ENCODE data around the gene CD52.

DNA sequence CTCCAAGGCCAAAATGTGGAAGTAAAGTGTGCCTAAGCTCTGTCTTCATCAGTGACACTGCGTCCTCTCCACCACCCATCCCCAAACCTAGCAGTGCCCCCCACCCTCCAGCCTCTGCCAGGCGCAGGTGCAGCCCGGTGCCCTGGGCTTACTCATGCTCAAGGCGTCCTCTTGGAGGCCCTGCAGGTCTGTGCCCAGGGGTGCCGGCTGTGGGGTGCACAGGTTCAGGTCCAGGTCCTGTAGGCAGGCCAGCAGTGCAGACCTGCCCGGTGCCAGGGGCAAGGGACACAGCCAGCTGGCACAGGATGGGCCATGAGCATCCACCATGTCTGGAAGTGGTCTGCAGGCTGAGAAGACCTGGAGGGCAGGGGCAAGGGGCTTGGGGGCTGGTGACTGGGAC is 49.7 kb downstream of the CD52 start:
- TF ChIP-seq, protein P1, sequence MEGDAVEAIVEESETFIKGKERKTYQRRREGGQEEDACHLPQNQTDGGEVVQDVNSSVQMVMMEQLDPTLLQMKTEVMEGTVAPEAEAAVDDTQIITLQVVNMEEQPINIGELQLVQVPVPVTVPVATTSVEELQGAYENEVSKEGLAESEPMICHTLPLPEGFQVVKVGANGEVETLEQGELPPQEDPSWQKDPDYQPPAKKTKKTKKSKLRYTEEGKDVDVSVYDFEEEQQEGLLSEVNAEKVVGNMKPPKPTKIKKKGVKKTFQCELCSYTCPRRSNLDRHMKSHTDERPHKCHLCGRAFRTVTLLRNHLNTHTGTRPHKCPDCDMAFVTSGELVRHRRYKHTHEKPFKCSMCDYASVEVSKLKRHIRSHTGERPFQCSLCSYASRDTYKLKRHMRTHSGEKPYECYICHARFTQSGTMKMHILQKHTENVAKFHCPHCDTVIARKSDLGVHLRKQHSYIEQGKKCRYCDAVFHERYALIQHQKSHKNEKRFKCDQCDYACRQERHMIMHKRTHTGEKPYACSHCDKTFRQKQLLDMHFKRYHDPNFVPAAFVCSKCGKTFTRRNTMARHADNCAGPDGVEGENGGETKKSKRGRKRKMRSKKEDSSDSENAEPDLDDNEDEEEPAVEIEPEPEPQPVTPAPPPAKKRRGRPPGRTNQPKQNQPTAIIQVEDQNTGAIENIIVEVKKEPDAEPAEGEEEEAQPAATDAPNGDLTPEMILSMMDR (IDR thresholded peaks at IDR 0.05): no peak
- no peak for TF ChIP-seq SMC3 (IDR thresholded peaks at IDR 0.05; ENCODE audit: low read depth, low read length)
- TF ChIP-seq, protein P2, sequence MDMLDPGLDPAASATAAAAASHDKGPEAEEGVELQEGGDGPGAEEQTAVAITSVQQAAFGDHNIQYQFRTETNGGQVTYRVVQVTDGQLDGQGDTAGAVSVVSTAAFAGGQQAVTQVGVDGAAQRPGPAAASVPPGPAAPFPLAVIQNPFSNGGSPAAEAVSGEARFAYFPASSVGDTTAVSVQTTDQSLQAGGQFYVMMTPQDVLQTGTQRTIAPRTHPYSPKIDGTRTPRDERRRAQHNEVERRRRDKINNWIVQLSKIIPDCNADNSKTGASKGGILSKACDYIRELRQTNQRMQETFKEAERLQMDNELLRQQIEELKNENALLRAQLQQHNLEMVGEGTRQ (IDR thresholded peaks at IDR 0.05; ENCODE audit: borderline replicate concordance, low read depth, low read length): no peak
- TF ChIP-seq RXRA (IDR thresholded peaks at IDR 0.05; ENCODE audit: borderline replicate concordance, low read depth): no peak
- TF ChIP-seq, protein P3, sequence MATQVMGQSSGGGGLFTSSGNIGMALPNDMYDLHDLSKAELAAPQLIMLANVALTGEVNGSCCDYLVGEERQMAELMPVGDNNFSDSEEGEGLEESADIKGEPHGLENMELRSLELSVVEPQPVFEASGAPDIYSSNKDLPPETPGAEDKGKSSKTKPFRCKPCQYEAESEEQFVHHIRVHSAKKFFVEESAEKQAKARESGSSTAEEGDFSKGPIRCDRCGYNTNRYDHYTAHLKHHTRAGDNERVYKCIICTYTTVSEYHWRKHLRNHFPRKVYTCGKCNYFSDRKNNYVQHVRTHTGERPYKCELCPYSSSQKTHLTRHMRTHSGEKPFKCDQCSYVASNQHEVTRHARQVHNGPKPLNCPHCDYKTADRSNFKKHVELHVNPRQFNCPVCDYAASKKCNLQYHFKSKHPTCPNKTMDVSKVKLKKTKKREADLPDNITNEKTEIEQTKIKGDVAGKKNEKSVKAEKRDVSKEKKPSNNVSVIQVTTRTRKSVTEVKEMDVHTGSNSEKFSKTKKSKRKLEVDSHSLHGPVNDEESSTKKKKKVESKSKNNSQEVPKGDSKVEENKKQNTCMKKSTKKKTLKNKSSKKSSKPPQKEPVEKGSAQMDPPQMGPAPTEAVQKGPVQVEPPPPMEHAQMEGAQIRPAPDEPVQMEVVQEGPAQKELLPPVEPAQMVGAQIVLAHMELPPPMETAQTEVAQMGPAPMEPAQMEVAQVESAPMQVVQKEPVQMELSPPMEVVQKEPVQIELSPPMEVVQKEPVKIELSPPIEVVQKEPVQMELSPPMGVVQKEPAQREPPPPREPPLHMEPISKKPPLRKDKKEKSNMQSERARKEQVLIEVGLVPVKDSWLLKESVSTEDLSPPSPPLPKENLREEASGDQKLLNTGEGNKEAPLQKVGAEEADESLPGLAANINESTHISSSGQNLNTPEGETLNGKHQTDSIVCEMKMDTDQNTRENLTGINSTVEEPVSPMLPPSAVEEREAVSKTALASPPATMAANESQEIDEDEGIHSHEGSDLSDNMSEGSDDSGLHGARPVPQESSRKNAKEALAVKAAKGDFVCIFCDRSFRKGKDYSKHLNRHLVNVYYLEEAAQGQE (IDR thresholded peaks at IDR 0.05; ENCODE audit: low read depth, low read length): no peak
- TF ChIP-seq EP300 (IDR thresholded peaks at IDR 0.05; ENCODE audit: borderline replicate concordance in 1 of 2, low read depth in 1 of 2, low read length in 1 of 2): no peak
- no peak for TF ChIP-seq ELF1 (IDR thresholded peaks at IDR 0.05)
- no peak for TF ChIP-seq FOSL2 (IDR thresholded peaks at IDR 0.05; ENCODE audit: borderline replicate concordance, low read depth)
- TF ChIP-seq EZH2phosphoT487 (IDR thresholded peaks at IDR 0.05; ENCODE audit: borderline replicate concordance, low read depth): no peak
- TF ChIP-seq RFX5 (IDR thresholded peaks at IDR 0.05; ENCODE audit: low read length): no peak
- no peak for TF ChIP-seq TEAD4 (IDR thresholded peaks at IDR 0.05; ENCODE audit: borderline replicate concordance, insufficient read depth)
- TF ChIP-seq RAD21 (IDR thresholded peaks at IDR 0.05; ENCODE audit: low read length): no peak
- TF ChIP-seq RCOR1 (IDR thresholded peaks at IDR 0.05; ENCODE audit: low read length): no peak
